GM21528 (cell line): ENCODE measurements around the gene MAPK8IP3.

Experiments
- ATAC-seq: cut with Tn5 transposase; IDR thresholded peaks from one replicate; pipeline ENCODE4 v1.9.1; 2021; ENCODE audit warnings: mild to moderate bottlenecking, moderate library complexity; ENCODE audit not compliant: unreplicated experiment, low FRiP score

MAPK8IP3 gene

DNA sequence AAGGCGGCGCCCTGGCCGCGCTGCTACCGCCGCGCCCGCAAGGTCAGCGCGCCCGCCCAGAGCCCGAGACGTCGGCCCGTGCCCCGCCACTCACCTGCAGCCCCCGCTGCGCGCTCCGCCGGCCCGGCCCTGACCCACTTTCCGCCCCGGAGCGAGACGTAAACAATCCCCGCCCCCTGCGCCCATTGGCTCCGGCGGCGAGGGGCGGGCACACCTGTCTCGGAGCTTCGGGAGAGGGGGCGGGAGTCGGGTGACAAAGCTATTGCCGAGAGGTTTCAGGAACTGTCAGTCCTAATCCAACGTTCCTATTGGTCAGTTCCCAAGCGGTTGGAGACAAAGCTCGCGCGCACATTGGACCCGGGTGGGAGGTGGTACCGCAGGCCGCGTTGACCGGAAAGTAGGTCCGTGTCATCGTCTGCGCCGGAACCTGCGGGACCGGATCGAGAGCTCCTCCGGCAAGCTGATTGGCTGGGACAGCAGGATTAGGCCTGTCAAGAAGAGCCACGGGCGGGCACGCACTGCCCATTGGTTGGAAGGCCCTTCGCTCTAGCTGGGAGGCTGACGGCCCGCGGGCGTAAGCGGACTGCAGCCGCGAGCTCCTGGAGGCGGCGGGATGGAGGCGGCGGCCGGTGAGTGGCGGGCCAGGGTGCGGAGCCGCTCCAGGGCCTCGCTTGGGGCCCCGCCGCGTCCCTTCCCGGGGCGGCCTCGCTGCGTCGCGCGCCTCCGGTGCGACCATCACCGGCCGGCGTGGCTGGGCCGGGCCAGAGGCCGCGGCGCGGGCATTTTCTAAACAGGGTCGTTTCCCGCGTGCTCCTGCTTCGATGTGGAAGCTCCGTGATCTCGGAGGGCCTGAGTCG, 76.6 kb downstream of the MAPK8IP3 start, which contains the start of the genes NUBP2 and SPSB3:
Gene NUBP2 (plus strand): TSS at position 553 of the 857 bp plus-strand sequence. CDS start 61 bp downstream, at position 614.
Gene SPSB3 (minus strand): TSS at position 164 of the 857 bp plus-strand sequence. CDS start 1,088 bp downstream, outside the sequence.
- peak; percentile 82 for ATAC-seq

DNA sequence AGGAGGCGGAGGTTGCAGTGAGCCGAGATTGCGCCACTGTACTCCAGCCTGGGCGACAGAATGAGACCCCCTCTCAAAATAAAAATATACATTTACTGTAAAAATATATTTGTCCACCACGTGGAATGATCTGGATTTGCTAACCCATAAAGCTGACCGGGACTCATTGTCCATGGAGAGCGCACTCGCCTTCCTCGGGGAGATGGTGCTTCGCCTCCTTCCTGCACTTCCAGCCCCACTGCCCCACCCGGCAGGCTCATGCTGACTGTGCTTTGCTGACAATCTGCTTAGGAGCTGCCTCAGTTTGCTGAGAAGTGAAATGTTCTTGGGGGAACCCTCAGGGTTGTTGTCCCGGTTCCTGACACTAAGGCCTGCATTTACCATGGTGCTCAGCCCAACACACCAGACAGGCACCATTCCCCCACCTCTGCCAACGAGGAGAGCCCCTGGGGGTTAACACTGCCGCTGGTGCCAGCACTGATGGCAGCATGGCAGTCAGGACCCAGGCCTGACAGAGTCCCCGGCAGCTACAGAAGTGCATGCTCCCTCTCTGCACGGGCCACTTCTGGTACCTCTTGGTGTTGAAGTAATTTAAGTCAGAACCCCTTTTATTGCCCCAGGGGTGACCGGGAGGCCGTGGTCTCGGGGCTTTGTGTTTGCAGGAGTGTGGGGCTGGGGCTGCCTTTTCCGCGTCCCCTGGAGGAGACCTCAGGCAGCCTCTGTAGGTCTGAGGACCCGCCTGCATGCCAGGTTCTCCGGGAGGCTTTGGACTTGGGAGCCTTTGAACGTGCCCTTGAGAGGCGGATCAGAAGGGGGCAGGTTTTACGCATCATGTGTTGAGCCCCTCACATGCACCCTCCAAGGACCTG, 79.2 kb downstream of the MAPK8IP3 start:
- no peak for ATAC-seq

DNA sequence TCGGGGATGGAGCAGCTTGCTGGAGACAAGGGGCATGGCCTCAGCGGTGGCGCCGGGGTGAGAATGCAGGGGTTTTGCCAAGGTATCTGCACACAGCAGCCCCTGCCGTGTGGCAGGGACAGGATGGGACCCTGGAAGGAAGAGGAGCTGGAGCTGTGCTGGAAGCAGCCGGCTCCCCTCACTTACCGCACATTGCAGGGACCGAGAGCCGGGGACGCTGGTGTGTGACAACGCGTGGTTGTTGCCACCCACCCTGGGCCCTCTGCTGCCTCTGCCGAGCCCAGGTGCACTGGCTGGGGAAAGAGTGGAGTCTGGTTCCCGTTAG, 79.8 kb downstream of the MAPK8IP3 start:
- no peak for ATAC-seq

DNA sequence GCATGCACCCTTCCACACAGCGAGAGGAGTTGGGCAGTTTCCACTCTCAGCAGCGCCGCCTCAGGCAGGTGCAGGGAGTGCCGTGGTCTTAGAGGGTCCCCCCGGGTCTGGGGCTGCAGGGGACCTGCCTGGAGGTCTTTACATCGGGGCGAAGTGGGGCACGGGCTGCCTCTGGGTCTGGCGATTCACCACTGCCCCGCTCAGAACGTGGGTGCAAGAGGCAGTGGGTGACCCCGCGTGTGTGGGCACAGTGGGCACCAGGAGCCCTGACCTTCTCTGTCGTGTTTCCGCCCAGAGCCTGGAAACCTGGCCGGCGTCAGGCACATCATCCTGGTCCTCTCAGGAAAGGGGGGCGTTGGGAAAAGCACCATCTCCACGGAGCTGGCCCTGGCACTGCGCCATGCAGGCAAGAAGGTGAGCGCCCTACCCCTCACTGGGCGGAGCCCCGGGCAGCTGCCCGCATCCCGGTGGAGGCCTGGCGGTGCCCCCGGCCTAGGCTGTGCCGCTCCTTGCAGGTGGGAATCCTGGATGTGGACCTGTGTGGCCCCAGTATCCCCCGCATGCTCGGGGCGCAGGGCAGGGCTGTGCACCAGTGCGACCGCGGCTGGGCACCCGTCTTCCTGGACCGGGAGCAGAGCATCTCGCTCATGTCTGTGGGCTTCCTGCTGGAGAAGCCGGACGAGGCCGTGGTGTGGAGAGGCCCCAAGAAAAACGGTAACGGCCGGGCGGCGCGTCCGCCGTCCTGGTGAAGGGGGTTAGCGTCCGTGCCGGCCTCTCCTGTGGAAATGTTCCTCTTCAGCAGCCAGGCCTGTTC, 80.5 kb downstream of the MAPK8IP3 start:
- ATAC-seq: no peak

DNA sequence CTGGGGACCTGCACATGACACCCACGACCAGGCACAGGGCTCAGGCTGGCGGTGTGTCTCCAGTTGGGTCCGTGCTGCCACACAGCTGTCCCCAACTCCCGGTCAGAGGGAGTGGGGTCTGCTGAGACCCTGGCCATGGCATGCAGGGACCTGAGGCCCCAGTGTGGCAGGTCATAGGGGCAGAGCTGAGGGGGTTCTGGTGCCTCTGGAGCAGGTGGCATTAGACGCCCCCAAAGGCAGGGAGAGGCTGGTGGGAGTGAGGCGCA, 81.0 kb downstream of the MAPK8IP3 start:
- ATAC-seq: no peak

DNA sequence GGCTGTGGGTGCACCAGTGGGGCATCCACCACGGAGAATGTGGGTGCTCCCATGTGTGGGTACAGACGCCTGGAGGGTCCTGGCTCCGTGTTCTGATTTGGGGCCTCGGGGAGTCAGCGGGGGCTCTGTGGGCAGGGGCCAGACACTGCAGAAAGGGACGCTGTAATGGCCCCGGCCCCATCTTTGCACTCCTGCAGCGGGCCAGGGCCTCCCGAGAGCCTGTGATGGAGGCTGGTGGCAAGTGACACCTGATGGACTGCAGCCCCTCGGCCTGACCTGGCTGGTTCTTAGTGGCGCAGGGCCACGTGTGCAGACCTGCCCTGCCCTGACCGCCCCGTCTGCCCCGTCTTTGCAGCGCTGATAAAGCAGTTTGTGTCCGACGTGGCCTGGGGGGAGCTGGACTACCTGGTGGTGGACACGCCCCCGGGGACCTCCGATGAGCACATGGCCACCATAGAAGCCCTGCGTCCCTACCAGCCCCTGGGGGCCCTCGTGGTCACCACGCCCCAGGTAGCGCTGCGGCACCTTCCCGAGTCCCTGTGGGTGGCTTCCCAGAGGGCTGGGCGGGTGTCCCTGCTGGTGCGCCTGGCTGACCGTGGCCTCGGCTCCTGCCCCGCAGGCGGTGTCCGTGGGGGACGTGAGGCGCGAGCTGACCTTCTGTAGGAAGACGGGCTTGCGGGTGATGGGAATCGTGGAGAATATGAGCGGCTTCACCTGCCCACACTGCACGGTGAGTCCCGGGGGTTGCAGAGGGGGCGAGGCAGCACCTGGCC, 81.5 kb downstream of the MAPK8IP3 start:
- no peak for ATAC-seq

DNA sequence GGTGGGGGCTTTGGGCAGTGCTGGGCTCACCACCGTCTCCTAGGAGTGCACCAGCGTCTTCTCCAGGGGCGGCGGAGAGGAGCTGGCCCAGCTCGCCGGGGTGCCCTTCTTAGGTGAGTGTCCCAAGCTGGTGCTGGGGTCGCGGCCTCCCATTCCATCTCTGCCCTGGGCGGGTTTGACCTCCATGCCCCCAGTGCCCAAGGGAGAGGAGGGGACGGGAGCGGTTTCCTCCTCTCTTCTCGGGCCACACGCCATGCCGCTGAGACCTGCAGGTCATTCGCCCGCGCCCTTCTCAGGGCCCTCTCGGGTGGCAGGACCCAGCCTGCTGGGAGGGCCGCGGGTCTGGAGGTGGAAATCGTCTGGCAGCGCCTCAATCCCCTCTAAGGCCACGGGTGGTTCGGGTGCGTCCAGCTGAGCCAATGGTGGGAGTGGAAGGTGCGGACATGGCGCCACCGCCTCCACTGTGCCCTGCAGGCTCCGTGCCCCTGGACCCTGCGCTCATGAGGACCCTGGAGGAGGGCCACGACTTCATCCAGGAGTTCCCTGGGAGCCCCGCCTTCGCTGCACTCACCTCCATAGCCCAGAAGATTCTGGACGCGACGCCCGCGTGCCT, 82.2 kb downstream of the MAPK8IP3 start:
- no peak for ATAC-seq

DNA sequence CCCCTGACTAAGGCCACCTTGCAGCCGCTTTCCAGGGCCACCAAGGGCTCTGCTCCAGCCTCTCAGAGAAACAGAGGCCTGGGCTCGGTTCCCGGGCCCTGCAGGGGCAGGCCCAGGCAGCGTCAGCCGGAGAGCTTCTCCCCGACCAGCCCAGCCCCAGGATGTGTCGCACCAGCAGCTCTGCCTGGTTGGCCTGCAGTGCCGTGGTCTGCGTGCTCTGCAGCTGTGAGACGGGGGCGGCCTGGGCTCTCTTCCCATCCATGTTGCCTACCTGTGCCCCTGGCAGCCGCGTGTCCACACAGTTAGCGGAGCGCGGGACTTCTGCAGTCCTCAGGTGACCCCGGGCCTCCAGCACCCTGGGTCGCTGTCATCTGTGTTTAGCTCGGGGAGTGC, 82.7 kb downstream of the MAPK8IP3 start:
- no peak for ATAC-seq

DNA sequence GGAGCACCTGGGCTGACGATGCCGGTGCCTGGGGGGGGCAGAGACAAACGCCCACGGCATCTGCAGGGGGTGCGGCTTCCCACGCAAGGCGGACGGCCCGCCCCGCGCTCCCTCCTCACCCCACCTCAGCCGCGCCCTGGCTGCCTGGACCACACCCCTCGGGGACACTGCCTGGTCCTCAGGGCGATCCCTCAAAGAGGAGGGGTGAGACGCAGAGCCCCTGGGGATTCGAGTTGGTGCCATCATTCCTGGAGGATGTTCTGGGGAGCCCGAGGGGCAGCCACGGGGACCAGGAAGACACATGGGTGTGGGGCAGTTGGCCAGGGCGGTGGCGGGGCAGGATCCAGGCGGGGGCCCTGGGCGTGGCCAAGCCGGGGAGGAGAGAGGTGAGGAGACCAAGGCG, 83.6 kb downstream of the MAPK8IP3 start:
- ATAC-seq: no peak

DNA sequence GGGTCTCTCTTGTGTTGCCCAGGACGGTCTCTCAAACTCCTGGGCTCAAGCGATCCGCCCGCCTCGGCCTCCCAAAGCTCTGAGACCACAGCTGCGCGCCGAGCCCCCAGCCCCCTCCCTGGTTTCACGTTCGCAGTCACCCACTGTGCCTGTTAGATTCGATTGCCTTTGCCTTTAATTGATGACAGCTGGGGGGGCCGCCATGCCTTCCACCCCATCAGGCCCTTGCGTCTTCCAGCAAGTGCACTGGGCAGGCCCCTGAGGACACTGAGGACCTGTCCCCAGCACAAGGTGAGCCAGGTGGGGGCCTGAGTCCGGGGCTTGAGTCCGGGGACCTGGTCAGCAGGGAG, 84.2 kb downstream of the MAPK8IP3 start:
- ATAC-seq: no peak

DNA sequence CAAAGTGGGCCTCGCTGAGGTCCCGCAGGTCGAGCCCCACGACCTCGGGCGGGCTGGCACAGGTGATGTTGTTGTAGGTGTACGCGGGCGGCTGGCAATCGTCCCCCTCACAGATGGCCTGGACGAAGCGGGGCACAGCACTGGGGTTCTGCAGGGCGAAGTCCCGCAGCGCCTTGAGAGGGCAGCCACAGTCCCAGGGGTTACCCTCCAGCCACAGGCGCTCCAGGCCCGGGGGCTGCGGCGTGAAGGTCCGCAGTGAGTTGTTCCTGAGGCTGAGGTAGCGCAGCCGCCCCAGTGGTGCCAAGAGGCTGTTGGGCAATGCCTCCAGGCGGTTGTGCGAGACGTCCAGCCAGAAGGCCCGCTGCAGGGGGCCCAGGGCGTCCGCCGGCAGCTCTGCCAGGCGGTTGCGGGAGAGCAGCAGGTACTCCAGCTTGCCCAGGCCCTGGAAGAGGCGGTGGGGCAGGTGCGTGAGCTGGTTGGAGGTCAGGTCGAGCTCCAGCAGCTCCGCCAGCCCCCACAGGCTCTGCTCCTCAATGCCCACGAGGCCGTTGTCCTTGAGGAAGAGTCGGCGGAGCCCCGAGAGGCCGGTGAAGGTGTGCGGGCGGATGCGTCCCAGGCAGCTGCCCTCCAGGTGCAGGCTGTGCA, 84.7 kb downstream of the MAPK8IP3 start:
- ATAC-seq: no peak

DNA sequence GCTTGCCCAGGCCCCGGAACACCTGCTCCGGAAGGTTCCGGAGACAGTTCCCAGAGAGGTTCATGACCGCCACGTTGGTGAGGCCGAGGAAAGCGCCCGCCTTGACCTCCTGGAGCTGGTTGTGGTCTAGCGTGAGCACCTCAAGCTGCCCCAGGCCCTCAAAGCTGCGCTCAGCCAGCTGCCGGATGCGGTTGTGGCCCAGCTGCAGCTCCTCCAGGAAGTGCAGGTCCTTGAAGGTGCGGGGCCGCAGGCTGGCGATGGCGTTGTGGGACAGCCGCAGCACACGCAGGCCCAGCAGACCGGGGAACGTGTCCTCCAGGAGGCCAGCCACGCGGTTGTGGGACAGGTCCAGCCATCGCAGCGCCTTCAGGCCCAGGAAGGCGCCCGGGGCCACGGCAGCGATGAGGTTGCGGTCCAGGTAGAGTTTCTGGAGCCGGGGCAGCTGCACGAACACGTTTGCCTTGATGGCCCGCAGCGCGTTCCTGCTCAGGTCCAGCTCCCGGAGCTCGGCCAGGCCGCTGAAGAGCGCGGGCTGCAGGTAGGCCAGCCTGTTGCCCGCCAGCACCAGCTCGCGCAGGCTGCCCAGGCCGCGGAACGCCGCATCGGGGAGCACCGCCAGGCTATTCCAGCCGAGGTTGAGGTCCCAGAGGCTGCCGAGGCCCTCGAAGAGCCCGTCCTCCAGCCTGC, 85.4 kb downstream of the MAPK8IP3 start:
- ATAC-seq: no peak

DNA sequence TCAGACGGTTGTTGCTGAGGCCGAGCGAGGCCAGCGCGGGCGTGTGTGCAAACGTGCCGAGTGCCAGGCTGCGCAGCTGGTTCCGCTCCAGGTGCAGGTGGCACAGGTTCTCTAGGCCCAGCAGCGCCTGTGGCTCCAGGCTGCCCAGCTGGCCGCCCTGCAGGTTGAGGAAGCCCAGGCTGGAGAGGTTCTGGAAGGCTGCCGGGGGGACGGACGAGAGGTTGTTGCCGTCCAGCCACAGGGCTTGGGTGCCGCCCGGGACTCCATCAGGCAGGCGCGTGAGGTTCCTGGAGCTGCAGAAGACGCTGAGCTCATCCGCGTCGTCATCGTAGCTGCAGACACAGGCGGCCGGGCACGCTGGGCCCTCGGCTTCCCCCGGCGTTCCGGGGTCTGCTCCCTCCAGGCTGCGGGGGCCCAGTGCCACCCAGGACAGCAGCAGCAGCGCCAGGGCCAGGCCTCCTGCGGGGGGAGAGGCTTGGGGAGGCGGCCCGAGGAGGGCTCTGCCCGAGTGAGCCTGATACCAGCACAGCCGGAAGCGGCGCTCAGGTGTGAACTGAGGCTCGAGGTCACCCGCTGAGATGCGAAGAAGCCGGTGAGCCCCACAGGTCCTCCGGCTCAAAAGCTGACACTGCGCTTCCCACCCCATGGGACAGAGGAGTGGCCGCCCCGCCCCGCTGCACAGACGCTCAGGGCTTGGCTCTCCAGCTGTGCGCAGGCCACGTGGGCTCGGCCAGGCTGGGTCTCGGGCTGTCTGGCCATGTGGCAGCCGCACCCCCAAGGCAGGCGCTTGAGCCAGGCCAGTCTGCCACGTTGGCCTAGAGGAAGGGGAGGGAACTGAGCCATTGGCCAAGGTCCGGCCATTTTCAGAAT, 86.2 kb downstream of the MAPK8IP3 start:
- ATAC-seq: no peak

DNA sequence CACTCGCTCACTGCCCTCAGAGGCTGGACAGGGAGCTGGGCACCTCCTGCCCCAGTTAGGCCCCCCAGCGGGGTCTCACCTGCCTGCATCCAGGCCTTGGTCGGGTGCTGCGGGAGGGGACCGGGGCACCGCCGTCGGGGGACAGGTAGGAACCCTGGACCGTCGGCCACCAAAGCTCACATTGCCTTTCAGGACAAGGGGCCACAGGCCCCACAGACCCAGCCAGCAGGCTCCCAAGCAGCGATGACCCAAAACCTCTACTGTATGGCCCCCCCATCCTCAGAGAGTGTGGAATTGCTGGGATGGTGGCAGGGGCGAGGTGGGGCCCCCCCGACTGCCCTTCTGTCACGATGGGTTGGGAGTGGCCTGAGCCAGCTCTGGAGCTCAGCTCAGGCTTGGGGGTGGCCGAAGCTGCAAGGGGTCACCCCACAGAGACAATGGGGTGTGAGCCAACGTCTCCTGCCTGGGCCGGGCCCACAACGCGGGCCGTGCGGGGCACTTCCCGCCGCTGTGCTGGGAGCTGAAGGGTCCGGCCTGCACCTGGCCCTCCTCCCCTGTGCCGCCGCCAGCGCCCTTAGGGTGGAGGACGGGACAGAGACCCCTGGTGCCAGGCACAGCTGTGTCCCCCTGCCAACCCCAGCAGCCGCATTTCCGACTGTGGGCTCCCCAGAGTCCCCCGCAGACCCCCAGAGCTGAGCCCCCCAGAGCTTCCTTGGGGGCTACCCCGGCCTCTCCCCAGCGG, 87.0 kb downstream of the MAPK8IP3 start:
- no peak for ATAC-seq

DNA sequence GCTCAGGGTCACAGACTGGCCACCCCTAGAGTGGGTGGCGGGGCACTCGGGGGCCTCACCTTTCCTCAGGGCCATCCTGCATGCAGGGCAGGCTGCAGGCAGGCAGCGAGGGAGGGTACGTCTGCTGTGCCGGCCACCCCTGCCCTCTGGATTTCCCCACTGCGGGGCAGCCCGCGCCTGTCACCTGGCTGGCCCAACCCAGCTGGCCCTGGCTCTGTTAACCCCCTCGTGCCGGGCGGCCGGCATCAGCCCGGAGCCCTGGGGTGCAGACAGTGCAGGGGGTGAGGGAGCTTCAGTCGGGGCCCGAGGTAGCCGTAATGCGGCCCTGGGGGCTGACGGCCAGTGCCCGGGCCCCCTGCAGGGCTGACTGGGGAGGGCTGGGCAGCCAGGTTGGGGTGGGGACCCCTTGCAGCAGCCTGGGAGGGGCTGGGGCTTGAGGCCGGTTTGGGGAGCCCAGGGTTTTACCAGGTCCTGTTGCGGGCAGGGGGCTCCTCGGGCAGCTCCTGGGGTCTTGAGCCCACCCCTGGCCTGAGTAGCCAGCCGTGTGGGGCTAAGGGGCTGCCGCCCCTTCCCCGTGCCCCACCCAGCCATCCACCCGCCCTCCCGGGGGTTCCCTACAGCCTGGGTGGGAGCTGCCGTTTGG, 87.7 kb downstream of the MAPK8IP3 start, which contains the start of gene IGFALS:
Gene IGFALS (minus strand): TSS at position 128 of the 643 bp plus-strand sequence. CDS start 53 bp downstream, at position 75.
- no peak for ATAC-seq

DNA sequence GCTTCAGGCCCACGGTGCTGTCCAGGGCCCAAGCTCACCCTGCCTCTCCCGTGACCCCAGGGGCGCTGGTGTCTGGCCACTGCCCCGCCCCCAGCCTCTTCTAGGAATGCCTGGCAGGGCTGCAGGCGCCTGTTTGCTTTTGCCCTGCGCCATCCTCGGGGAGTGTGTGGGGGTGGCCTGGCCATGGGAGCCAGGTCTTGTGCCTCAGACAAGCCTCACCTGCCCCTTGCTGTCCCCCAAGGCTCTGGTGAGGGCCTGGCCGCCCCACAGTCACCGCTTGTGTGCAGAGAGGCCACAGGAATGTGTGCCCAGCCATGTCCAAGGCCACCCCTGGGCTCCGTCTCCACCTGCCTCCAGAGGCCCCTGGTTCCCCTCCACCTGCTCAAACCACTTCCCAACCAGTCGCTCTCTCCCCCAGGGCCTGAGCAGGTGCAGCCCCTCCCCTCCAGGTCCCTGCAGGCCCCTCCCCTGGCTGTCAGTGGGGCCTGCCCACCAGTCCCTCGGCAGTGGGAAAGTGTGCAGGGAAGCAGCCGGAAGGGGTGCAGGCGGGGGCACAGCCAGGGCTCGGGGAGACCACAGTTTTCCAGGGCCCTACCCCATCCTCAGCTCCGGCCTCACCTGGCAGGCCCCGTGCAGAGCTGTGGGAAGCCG, 88.4 kb downstream of the MAPK8IP3 start:
- ATAC-seq: no peak
